ENCODE data around the gene FILIP1L.

The FILIP1L gene

GRCh38 chr3:99875581-99875928 is 238.7 kb downstream of the FILIP1L start:
- Histone ChIP-seq H3K4me2 (ENCODE audit: insufficient read depth, low read length) (no peak overlapping the region), H3K9ac (ENCODE audit: low read depth, low read length) (no peak overlapping the region), H3K4me3 (ENCODE audit: low read depth in 1 of 2, low read length in 2 of 2) (no peak overlapping the region), H4K20me1 (ENCODE audit: insufficient read depth, low read length) (peaks cover 9% of the 10 kb centered on the region; the same call in 1 of the 2 replicates), H3K9me3 (ENCODE audit: insufficient read depth, low read length, severe bottlenecking) (no peaks in the 10 kb centered on the region), H3K36me3 (ENCODE audit: insufficient read depth, low read length) (no peaks in the 10 kb centered on the region), H3K4me1 (ENCODE audit: insufficient read depth, low read length) (no peaks in the 10 kb centered on the region), H3K79me2 (ENCODE audit: insufficient read depth, low read length) (no peaks in the 10 kb centered on the region), H2AFZ (ENCODE audit: low read depth, low read length) (no peak overlapping the region), H3K27me3 (ENCODE audit: insufficient read depth, low read length, poor library complexity) (no peaks in the 10 kb centered on the region), H3K27ac (ENCODE audit: low read length) (no peak overlapping the region)
- no peak for TF ChIP-seq CTCF (IDR thresholded peaks at IDR 0.05; ENCODE audit: borderline replicate concordance, extremely low read depth, low read length, poor library complexity, severe bottlenecking)
- TF ChIP-seq EZH2 (IDR thresholded peaks at IDR 0.05; ENCODE audit: borderline replicate concordance, low read depth, low read length, severe bottlenecking) = no peak
- ATAC-seq (ENCODE audit: insufficient read depth, low read depth) = no peak
- DNase-seq = no peak

- Histone ChIP-seq H3K79me2 (ENCODE audit: insufficient read depth, low read length) (no peaks in the 10 kb centered on the region), H2AFZ (ENCODE audit: low read depth, low read length) (no peak overlapping the region), H3K4me1 (ENCODE audit: insufficient read depth, low read length) (no peaks in the 10 kb centered on the region), H3K4me3 (ENCODE audit: low read depth in 1 of 2, low read length in 2 of 2) (no peak overlapping the region), H3K36me3 (ENCODE audit: insufficient read depth, low read length) (no peaks in the 10 kb centered on the region), H3K9ac (ENCODE audit: low read depth, low read length) (no peak overlapping the region), H3K27me3 (ENCODE audit: insufficient read depth, low read length, poor library complexity) (no peaks in the 10 kb centered on the region), H3K4me2 (ENCODE audit: insufficient read depth, low read length) (no peak overlapping the region), H4K20me1 (ENCODE audit: insufficient read depth, low read length) (peaks cover 13% of the 10 kb centered on the region; the same call in 1 of the 2 replicates), H3K27ac (ENCODE audit: low read length) (no peak overlapping the region), H3K9me3 (ENCODE audit: insufficient read depth, low read length, severe bottlenecking) (no peaks in the 10 kb centered on the region)
- ATAC-seq (ENCODE audit: insufficient read depth, low read depth) = no peak
- DNase-seq = no peak
- no peak for TF ChIP-seq EZH2 (IDR thresholded peaks at IDR 0.05; ENCODE audit: borderline replicate concordance, low read depth, low read length, severe bottlenecking)
- TF ChIP-seq CTCF (IDR thresholded peaks at IDR 0.05; ENCODE audit: borderline replicate concordance, extremely low read depth, low read length, poor library complexity, severe bottlenecking) = no peak
These were observed 239.9 kb downstream of the FILIP1L start for GRCh38 chr3:99874237-99875002.

GRCh38 chr3:99873269-99874102 is 240.8 kb downstream of the FILIP1L start:
- no peaks in the 10 kb centered on the region for H3K79me2 ChIP-seq (ENCODE audit: insufficient read depth, low read length)
- H3K4me1 ChIP-seq (ENCODE audit: insufficient read depth, low read length) = no peaks in the 10 kb centered on the region
- no peak for ATAC-seq (ENCODE audit: insufficient read depth, low read depth)
- H3K27me3 ChIP-seq (ENCODE audit: insufficient read depth, low read length, poor library complexity) = no peaks in the 10 kb centered on the region
- no peak overlapping the region for H2AFZ ChIP-seq (ENCODE audit: low read depth, low read length)
- no peaks in the 10 kb centered on the region for H3K9me3 ChIP-seq (ENCODE audit: insufficient read depth, low read length, severe bottlenecking)
- no peak overlapping the region for H3K27ac ChIP-seq (ENCODE audit: low read length)
- H4K20me1 ChIP-seq (ENCODE audit: insufficient read depth, low read length) = peaks cover 13% of the 10 kb centered on the region; the same call in 1 of the 2 replicates
- no peak overlapping the region for H3K4me3 ChIP-seq (ENCODE audit: low read depth in 1 of 2, low read length in 2 of 2)
- no peak overlapping the region for H3K4me2 ChIP-seq (ENCODE audit: insufficient read depth, low read length)
- no peak overlapping the region for H3K9ac ChIP-seq (ENCODE audit: low read depth, low read length)
- no peak for DNase-seq
- no peaks in the 10 kb centered on the region for H3K36me3 ChIP-seq (ENCODE audit: insufficient read depth, low read length)
- TF ChIP-seq EZH2 (IDR thresholded peaks at IDR 0.05; ENCODE audit: borderline replicate concordance, low read depth, low read length, severe bottlenecking) = no peak
- no peak for TF ChIP-seq CTCF (IDR thresholded peaks at IDR 0.05; ENCODE audit: borderline replicate concordance, extremely low read depth, low read length, poor library complexity, severe bottlenecking)
